H1 (cell line): Measurements from ENCODE around the gene PARP4. TPM values are rescaled to one million over a fixed set of nuclear protein-coding genes. Genes with fewer than 3 reads are reported as not detected.

Experiments
- CTCF ChIA-PET: fragments of 300-600 bp; sonication (Branson Sonifier 250); formaldehyde crosslinking; loops from one replicate; lab custom pipeline; 2021; ENCODE audit not compliant: partially characterized antibody; lab: Charles Lee
- POLR2A ChIA-PET: fragments of 300-600 bp; sonication (Branson Sonifier 250); formaldehyde crosslinking; loops from one replicate; lab custom pipeline; 2021; ENCODE audit warnings: inconsistent platforms; ENCODE audit not compliant: partially characterized antibody; lab: Charles Lee
- DNase-seq, 2 experiments: peaks; one replicate each; pipeline versions ENCODE4 v3.0.0 to v3.0.0-alpha.2; 2010 to 2022; ENCODE audit warnings: low spot score in 2 of 2, low read depth in 1 of 2, mixed read lengths in 1 of 2
- FAIRE-seq: peaks from 2 replicates; lab custom pipeline; 2011; peaks lifted over from hg19 to GRCh38; lab: Jason Lieb, UNC
- H2AFZ ChIP-seq: 2 replicates; pipeline ENCODE4 v1.8.1; 2012; ENCODE audit warnings: low read length, inconsistent platforms
- H2AK5ac ChIP-seq: 2 replicates; pipeline ENCODE4 v1.6.1; 2013; ENCODE audit warnings: low read depth, low read length
- H2BK120ac ChIP-seq: replicated peaks from 2 replicates; pipeline ENCODE3; 2013; ENCODE audit warnings: low read depth, low read length, inconsistent platforms
- H2BK12ac ChIP-seq: 2 replicates; pipeline ENCODE4 v1.6.1; 2013; ENCODE audit warnings: low read depth, low read length
- H2BK15ac ChIP-seq: 2 replicates; pipeline ENCODE4 v1.6.1; 2013; ENCODE audit warnings: low read length
- H2BK20ac ChIP-seq: 2 replicates; pipeline ENCODE4 v1.6.1; 2013; ENCODE audit warnings: low read length
- H2BK5ac ChIP-seq: 2 replicates; pipeline ENCODE4 v1.6.1; 2013; ENCODE audit warnings: low read depth, low read length
- H3K14ac ChIP-seq: 2 replicates; pipeline ENCODE4 v1.6.1; 2013; ENCODE audit warnings: inconsistent platforms; ENCODE audit not compliant: insufficient read length
- H3K18ac ChIP-seq: 2 replicates; pipeline ENCODE4 v1.6.1; 2013; ENCODE audit warnings: low read length; ENCODE audit errors: extremely low read depth
- H3K23ac ChIP-seq: 2 replicates; pipeline ENCODE4 v1.6.1; 2013; ENCODE audit warnings: inconsistent platforms; ENCODE audit not compliant: insufficient read length
- H3K23me2 ChIP-seq: 2 replicates; pipeline ENCODE4 v1.6.1; 2013; ENCODE audit warnings: low read depth, low read length
- H3K27ac ChIP-seq: 2 replicates; pipeline ENCODE4 v1.6.1; 2011; ENCODE audit warnings: low read depth, low read length, inconsistent platforms
- H3K27me3 ChIP-seq, 4 experiments: replicated peaks in 1 of 4; 1 replicate in 1 of 4; 2 replicates in 3 of 4; pipeline versions ENCODE4 v1.6.1 to v1.8.1; 2011 to 2013; ENCODE audit warnings: low read length in 3 of 4, mild to moderate bottlenecking in 3 of 4, inconsistent platforms in 2 of 4, mixed read lengths in 2 of 4, moderate library complexity in 1 of 4; ENCODE audit not compliant: control insufficient read depth in 3 of 4, insufficient read depth in 3 of 4; ENCODE audit errors: extremely low read depth in 1 of 4
- H3K36me3 ChIP-seq, 4 experiments: 2 replicates each; pipeline versions ENCODE4 v1.6.1 to v1.8.1; 2011 to 2013; ENCODE audit warnings: mild to moderate bottlenecking in 4 of 4, low read length in 3 of 4, moderate library complexity in 2 of 4, control low read depth in 1 of 4, inconsistent platforms in 1 of 4; ENCODE audit not compliant: insufficient read depth in 4 of 4, control insufficient read depth in 2 of 4
- H3K4ac ChIP-seq: replicated peaks from 2 replicates; pipeline ENCODE3; 2013; ENCODE audit warnings: low read length, low read depth, mixed read lengths, inconsistent platforms; ENCODE audit not compliant: insufficient read length
- H3K4me1 ChIP-seq, 4 experiments: replicated peaks in 1 of 4; 1 replicate in 1 of 4; 2 replicates in 3 of 4; pipeline versions ENCODE4 v1.6.1 to v1.8.1; 2011 to 2013; ENCODE audit warnings: low read length in 3 of 4, inconsistent platforms in 2 of 4, mixed read lengths in 1 of 4; ENCODE audit not compliant: insufficient read depth in 4 of 4, control insufficient read depth in 3 of 4
- H3K4me2 ChIP-seq, 2 experiments: 2 replicates each; pipeline versions ENCODE4 v1.6.1 to v1.8.1; 2011 to 2013; ENCODE audit warnings: low read depth in 2 of 2, low read length in 2 of 2, control low read depth in 1 of 2, inconsistent platforms in 1 of 2, mild to moderate bottlenecking in 1 of 2; ENCODE audit not compliant: insufficient read depth in 1 of 2
- H3K4me3 ChIP-seq, 4 experiments: fragments of 200-600, 300-600 bp in 1 of 4; sonication (generic), shearing (Covaris generic), sonication (Bioruptor Twin) in 1 of 4; 2 replicates each; pipeline versions ENCODE4 v1.5.1 to v1.8.1; 2011 to 2016; ENCODE audit warnings: low read length in 4 of 4, low read depth in 3 of 4, control low read depth in 2 of 4, inconsistent platforms in 2 of 4, mild to moderate bottlenecking in 2 of 4, mixed read lengths in 1 of 4, moderate library complexity in 1 of 4; ENCODE audit not compliant: insufficient read depth in 2 of 4; ENCODE audit errors: extremely low read depth in 1 of 4
- H3K56ac ChIP-seq: replicated peaks from 2 replicates; pipeline ENCODE3; 2013; ENCODE audit warnings: low read depth, mild to moderate bottlenecking, mixed read lengths, low read length, inconsistent platforms; ENCODE audit not compliant: insufficient read length
- H3K79me1 ChIP-seq: 2 replicates; pipeline ENCODE4 v1.6.1; 2013; ENCODE audit warnings: low read depth, low read length, control low read depth
- H3K79me2 ChIP-seq, 2 experiments: 2 replicates each; pipeline versions ENCODE4 v1.6.1 to v1.8.1; 2012 to 2013; ENCODE audit warnings: low read length in 2 of 2, mild to moderate bottlenecking in 2 of 2, inconsistent platforms in 1 of 2; ENCODE audit not compliant: insufficient read depth in 2 of 2, control insufficient read depth in 1 of 2
- H3K9ac ChIP-seq, 4 experiments: replicated peaks in 1 of 4; 1 replicate in 1 of 4; 2 replicates in 3 of 4; pipeline versions ENCODE4 v1.6.1 to v1.8.1; 2011 to 2013; ENCODE audit warnings: low read depth in 3 of 4, low read length in 3 of 4, control low read depth in 2 of 4, mild to moderate bottlenecking in 2 of 4, moderate library complexity in 2 of 4, inconsistent platforms in 1 of 4; ENCODE audit errors: extremely low read depth in 1 of 4
- H3K9me3 ChIP-seq, 2 experiments: 2 replicates each; pipeline versions ENCODE4 v1.6.1 to v1.8.1; 2012 to 2013; ENCODE audit warnings: mild to moderate bottlenecking in 2 of 2, moderate library complexity in 2 of 2, control low read depth in 1 of 2, inconsistent platforms in 1 of 2, low read depth in 1 of 2, low read length in 1 of 2, mixed read lengths in 1 of 2; ENCODE audit not compliant: insufficient read depth in 2 of 2
- H4K20me1 ChIP-seq, 2 experiments: replicated peaks in 1 of 2; 2 replicates each; pipeline versions ENCODE3 to v1.8.1; 2011 to 2013; ENCODE audit warnings: inconsistent platforms in 2 of 2, low read length in 2 of 2, mild to moderate bottlenecking in 1 of 2; ENCODE audit not compliant: insufficient read depth in 2 of 2, control insufficient read depth in 1 of 2
- H4K5ac ChIP-seq: 2 replicates; pipeline ENCODE4 v1.6.1; 2013; ENCODE audit warnings: low read length, low read depth, mixed read lengths, inconsistent platforms; ENCODE audit not compliant: insufficient read length
- H4K8ac ChIP-seq: 2 replicates; pipeline ENCODE4 v1.8.0; 2013; ENCODE audit warnings: mild to moderate bottlenecking, moderate library complexity, low read length, inconsistent platforms; ENCODE audit not compliant: insufficient read depth; ENCODE audit errors: extremely low read depth
- H4K91ac ChIP-seq: replicated peaks from 2 replicates; pipeline ENCODE3; 2013; ENCODE audit warnings: low read length, mixed read lengths, inconsistent platforms; ENCODE audit not compliant: insufficient read length
- CREB1 ChIP-seq: IDR thresholded peaks from 2 replicates; pipeline ENCODE4 v1.6.1; 2012; ENCODE audit warnings: inconsistent platforms
- KDM4A ChIP-seq: IDR thresholded peaks from one replicate; pipeline ENCODE4 v1.7.1; 2012; ENCODE audit warnings: low read depth, mild to moderate bottlenecking, moderate library complexity, low read length, inconsistent platforms; ENCODE audit not compliant: severe bottlenecking
- NRF1 ChIP-seq: IDR thresholded peaks from 2 replicates; pipeline ENCODE4 v1.6.1; 2011; ENCODE audit warnings: mild to moderate bottlenecking, low read depth, low read length, improper control_type of control experiment
- WGBS, 2 experiments: shearing (Covaris generic) in 1 of 2; methylation state at CpG; one replicate each; pipeline versions ENCODE4 v1.1.6 to v1.1.7; 2013 to 2015; ENCODE audit warnings: low lambda C conversion rate in 2 of 2, mixed read lengths in 2 of 2, inconsistent platforms in 1 of 2, low coverage in 1 of 2, missing lambda C conversion rate in 1 of 2; ENCODE audit not compliant: insufficient replicate concordance in 2 of 2, insufficient coverage in 1 of 2, insufficient read length in 1 of 2; ENCODE audit errors: extremely low coverage in 1 of 2, missing lambda C conversion rate in 1 of 2; 5-methylcytosine and 5-hydroxymethylcytosine counted together
- polyA plus RNA-seq, 7 experiments: library from polyadenylated mRNA; depleted of rRNA in 3 of 7; stranded (reverse) in 5 of 7; unstranded in 2 of 7; fragments of >200 nt in 5 of 7; fragments of 200-250 nt in 2 of 7; gene quantifications; 1 replicate in 5 of 7; 2 replicates in 1 of 7; 4 replicates in 1 of 7; pipeline versions ENCODE4 v1.2.1 to v1.2.3, GENCODE V29; 2011 to 2013; ENCODE audit warnings: missing spikeins in 2 of 7, mixed read lengths in 2 of 7
- total RNA-seq: library from RNA; stranded (reverse); fragmentation: NEBNext Ultra II Directional; extraction: Animal tissue kit (Norgen Biotek cat#: 25700); gene quantifications from 2 replicates; pipeline ENCODE4 v1.2.1, GENCODE V29; 2021

The PARP4 gene
- total and polyA plus RNA-seq, 2 of the 8 experiments (the other 6 are each of a cell fraction or from before 2014, with no cell fraction given): 22.2 to 40.3 TPM

GRCh38 chr13:24528816-24529398 is 16.3 kb upstream of the PARP4 start:
- Histone ChIP-seq H2BK15ac (no peak overlapping the region), H3K27ac (0 out of 2 replicates have a peak overlapping the region, but pooled peaks have one; percentile 23), H3K9me3 (no peaks in the 10 kb centered on the region), H2BK120ac (peak overlapping the region; percentile 96), H3K56ac (peak overlapping the region; percentile 55), H4K91ac (peak overlapping the region; percentile 97), H3K79me2 (no peaks in the 10 kb centered on the region), H3K4me3 (peak overlapping the region in 1 of 4 experiments; percentile 10; a peak in 2 of 8 replicates), H2BK5ac (peak overlapping the region; percentile 84; the same call in 1 of the 2 replicates), H2BK12ac (peak overlapping the region; percentile 41; the same call in 1 of the 2 replicates), H3K36me3 (no peaks in the 10 kb centered on the region), H2BK20ac (peak overlapping the region; percentile 94; the same call in 1 of the 2 replicates), H3K27me3 (no peaks in the 10 kb centered on the region), H3K4ac (no peak overlapping the region), H3K4me1 (peaks cover 2 to 13% (median 11%) of the 10 kb centered on the region in 4 experiments; a peak in 6 of 7 replicates), H3K23me2 (no peaks in the 10 kb centered on the region), H4K5ac (peak overlapping the region; percentile 72), H3K14ac (no peak overlapping the region), H3K4me2 (peak overlapping the region; percentile 29 to 41), H2AK5ac (no peak overlapping the region), H2AFZ (no peak overlapping the region), H3K9ac (no peak overlapping the region), H3K23ac (no peak overlapping the region), H4K20me1 (no peaks in the 10 kb centered on the region), H3K79me1 (no peaks in the 10 kb centered on the region), H4K8ac (peak overlapping the region; percentile 41; the same call in 1 of the 2 replicates), H3K18ac (peak overlapping the region; percentile 71; the same call in 1 of the 2 replicates)
- CTCF ChIA-PET: interaction anchor here (1.0 to 2.9 kb wide), 5 partner anchors 9 to 236 kb away, joined by 3 to 11 read pairs (median 3); no protein-coding TSS in a partner anchor
- POLR2A ChIA-PET: interaction anchor here (1.3 to 2.3 kb wide), 2 partner anchors 9 kb away, joined by 3 to 7 read pairs; no protein-coding TSS in a partner anchor
- TF ChIP-seq CREB1: peak; percentile 61; the same call in 1 of the 2 replicates
- peak; percentile 11 for TF ChIP-seq KDM4A
- no peak for TF ChIP-seq NRF1
- no peak for DNase-seq
- WGBS, 2 experiments: 39% methylated on average over 4 of the region's 4 CpGs; no CpG with 5 or more reads in 1 of the 2 experiments
- peak; percentile 63 for FAIRE-seq
